NCI-H526 (cell line): ENCODE results near the gene BPIFB2.
"Not testable (repeated sequence)": the region's sequence is repeated elsewhere in the genome, so short reads cannot be mapped to it uniquely, and the experiment has no call there.

Source experiments
- DNase-seq, 2 experiments: peaks; one replicate each; lab custom pipeline; 2025; lab: John Stamatoyannopoulos, UW

The BPIFB2 gene

DNA sequence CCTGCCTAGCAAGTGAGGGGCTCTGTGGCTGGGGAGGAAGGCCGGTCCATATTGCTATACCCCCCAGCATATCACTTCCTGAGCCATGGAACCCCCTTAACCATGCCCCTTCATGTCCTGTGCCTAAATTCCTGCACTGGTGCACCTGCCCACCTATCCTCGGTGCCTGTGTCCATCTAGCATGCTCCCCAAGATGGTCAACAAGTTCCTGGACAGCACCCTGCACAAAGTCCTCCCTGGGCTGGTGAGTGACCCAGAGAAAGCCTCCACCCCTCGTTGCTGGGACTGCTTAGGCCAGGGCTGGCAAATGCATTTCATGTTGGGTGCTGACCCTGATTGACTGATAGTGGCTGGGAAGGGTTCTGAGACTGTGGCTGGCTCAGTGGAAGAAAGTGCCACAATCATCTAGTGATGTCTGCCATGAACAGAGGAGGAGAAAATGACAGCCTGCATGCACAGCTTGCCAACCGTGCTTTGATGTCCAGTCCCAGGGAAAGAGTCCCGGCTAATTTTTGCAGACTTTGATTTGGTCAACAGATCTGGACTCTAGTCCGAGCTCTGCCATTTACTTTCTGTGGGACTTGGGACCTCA, 27.5 kb downstream of the BPIFB2 start:
- no peak for DNase-seq

DNA sequence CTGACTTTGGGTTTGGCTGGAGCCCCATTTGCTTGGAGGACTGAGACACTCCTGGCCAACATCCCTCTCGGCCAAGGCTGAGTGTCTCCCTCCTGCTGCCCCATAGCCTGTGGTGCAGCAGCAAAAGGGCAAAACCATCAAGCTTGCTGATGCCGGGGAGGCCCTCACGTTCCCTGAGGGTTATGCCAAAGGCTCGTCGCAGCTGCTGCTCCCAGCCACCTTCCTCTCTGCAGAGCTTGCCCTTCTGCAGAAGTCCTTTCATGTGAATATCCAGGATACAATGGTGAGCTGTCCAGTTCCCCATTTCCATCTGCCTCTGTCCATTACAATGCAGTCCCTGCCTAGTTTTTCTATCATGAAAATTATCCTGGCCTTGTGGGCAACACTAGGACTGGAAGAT, 30.0 kb downstream of the BPIFB2 start:
- no peak for DNase-seq

DNA sequence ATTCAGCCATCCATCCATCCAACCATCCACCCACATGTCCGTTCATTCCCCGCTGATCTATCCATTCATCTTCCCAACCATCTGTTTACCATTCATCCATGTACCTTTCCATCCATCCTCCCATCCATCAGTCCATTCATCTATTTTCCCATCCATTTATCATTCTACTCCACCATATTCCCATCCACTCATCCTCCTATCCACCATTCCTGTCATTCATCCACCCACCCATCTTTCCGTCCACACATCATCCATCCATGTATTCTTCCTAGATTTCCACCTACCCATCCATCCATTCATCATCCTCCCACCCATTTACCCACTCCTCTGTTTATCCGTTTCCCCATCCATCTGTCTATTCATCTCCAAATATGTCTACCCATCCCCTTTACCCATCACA, 30.7 kb downstream of the BPIFB2 start:
- DNase-seq = no peak

DNA sequence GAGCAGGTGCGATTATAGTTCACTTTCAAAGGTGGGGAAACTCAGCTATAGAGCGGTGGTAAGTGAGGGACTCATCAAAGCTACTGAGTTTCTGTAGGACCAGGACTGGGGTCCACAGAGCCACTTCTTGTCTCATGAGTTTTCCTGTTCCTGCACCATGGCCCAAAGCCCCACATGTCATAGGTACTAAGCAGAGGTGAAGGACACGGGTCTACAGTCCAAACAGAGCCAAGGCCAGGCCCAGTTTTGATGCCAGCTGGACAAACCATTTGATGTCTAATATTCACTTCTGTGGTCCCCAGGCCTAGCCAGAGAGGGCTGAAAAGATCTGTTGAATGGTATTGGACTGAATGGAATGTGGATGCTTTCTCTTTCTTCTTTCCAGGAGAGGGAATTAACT, 34.9 kb downstream of the BPIFB2 start:
- DNase-seq = no peak

DNA sequence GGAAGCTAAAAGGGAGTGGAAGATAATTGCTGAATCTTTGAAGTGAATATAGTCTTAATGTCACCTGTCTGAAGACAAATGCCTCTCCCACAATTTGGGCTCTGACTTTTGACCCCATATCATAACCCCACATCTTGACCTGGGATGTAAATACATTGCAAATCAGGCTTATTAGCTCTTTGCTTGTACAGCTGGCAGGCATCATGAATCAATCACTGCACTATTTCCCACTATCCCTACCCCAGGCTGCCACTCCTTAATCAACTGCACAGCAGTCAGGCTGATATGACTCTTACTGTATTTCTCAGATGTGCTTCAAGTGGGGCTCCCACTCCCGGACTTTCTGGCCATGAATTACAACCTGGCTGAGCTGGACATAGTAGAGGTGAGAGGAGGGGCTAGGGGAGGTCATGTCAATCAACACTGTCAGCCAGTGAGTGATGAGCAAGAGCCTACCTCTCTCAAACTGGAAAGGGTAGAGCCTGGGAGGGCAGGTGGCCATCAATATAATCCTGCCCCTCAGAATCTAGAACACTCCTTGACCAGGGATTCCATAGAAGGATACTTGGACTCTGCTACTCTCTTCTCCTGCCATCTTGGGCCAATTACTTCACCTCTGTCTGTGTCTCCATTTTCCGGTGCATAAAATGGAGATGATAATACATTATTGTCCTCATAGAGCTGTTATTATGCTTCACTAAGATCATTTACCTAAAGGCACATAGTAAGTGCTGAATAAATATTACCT, 35.7 kb downstream of the BPIFB2 start:
- DNase-seq = no peak

DNA sequence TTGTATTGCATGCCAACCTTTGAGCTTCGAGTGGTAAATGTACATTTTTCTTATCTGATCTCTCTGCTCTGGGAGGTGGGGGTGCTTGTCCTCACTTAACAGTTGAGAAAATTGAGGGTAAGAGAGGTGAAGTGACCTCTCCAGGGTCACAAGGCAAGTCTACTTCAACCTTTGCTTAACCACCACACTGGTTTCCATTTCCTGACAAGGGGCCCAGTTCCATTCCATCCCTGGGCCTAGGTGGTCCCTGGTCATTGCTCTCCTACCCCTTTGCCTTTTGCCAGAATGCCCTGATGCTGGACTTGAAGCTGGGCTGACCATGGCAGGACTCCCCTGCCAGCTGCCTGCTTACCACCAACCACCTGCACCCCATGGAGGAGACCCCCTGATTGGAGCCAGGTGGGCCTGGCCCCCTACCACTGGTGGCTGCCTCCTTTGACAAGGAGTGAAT, 36.3 kb downstream of the BPIFB2 start:
- no peak for DNase-seq

DNA sequence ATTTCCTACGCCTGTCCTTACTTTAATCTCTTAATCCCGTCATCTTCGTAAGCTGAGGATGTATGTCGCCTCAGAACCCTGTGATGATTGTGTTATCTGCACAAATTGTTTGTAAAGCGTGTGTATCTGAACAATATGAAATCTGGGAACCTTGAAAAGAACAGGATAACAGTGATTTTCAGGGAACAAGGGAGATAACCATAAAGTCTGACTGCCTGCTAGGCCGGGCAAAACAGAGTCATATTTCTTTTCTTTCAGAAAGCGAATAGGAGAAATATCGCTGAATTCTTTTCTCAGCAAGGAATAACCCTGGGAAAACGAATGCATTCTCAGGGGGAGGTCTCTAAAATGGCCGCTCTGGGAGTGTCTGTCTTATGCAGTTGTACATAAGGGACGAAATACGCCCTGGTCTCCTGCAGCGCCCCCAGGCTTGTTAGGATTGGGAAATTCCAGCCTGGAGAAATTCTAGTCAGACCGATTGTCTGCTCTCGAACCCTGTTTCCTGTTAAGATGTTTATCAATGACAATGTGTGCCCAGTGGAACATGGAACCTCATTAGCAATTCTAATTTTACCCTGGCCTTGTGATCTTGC, 37.7 kb downstream of the BPIFB2 start:
- DNase-seq = not testable (repeated sequence)

DNA sequence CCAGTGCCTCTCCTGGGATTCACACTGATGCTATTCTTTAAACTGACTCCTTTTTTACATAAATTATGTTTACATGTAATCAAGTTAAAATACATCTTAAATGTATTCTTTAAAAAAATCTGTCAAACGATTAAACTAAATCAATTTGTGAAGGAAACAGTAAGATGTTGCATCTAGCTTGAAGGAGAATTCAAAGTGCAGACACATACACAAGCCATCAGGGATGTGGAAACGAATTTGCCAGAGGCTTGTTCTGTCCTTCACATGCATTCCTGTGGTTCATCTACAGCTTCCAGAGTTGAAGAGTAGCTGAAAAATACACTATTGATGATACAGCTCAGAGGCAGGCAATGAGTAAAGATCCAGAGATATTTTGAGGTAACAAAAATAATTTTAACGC, 38.9 kb downstream of the BPIFB2 start:
- DNase-seq = no peak

DNA sequence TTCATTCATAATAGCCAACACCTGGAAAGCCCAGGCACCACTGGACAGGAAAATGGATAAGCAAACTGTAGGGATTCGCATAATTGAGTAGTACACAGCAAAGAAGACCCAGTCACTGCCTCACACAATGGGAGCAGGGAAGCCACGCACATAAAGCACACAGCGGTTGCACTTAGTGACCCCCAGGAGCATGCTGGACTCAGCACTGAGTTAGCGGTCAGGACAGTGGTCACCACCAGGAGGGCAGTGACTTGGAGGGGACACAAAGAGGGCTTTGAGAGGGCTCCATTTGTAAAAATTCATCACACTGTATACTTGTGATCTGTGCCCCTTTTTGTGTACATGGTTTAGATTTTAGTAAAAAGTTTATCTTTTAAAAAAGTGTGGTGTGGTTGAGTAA, 43.8 kb downstream of the BPIFB2 start:
- peak; percentile 22 to 35 for DNase-seq

DNA sequence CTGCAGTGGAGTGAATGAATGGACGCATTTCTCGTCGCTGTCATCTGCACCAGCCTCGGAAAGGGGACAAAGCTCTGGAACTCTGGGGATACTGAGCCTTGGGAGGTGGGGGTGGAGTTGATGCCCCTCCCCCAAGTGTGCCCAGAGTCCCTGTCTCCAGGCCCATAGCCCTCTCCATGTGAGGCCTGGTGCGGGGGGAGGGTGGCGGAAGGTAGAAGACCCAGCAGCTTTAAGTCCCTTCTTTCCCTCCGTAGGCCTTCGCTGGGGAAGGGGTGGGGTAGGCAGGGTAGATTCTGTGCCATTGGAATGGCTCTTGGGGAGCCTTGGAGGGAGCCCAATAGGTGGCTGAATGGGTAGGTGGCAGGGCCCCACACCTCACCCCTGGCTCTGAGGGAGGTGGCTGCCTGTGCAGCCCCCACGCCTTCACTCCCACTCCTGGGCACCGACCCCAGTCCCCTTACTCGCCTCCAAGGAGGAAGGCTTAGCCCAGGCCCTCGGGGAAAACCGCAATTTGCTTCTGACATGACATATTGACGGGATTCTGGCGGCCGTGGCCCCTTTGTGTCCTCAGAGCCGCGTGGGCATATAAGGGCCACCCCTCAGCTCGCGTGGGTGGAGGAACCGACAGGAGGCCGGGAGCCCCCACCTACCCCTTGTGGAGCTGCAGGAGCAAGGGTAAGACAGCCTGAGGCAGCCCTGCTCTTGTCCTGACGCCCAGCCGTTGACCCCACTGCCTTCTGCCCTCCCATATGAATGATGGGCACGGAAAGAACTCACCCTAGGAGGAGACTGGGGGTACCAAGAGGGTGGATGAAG, 46.0 kb downstream of the BPIFB2 start, which contains the start of gene BPIFB3:
Gene BPIFB3, plus strand, starts transcription at position 613 of the 816 bp plus-strand sequence. CDS start 1,533 bp downstream, outside the sequence.
- no peak for DNase-seq

DNA sequence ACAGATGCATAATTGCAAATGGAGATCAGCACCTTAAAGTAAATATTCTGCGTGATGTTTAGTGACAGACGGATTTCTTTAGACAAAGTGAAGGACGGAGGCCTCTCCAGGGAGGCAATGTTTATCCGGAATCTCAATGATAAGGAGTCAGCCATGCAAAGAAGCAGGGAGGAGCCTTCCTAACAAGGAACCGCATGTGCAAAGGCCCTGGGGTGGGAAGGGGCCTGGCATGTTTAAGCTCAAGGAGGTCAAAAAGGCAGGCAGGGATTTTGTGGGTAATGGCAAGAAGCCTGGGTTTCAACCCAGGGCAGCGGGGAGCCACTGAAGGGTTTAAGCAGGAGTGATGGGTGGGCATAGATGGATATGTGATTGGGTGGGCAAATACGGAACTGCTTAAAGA, 46.9 kb downstream of the BPIFB2 start:
- DNase-seq = no peak

DNA sequence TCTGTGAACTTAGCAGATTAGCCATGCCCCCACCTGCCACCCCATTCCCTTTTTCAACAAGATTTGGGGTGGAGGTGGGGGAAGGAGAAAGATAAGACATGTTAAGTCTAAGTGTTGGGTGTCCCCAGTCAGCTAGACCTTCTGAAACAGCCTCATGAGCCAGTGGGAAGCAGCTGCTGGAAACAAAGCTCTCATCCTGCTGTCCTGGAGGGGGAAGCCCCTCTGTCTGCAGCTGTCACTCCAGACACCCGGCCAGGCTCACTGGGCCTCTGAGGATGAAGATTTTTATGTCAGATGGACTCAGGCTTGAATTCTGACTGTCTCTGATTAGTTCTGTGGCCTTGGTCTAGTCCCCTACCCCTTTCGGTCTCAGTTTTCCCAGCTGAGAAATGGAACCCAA, 47.3 kb downstream of the BPIFB2 start:
- DNase-seq = no peak

DNA sequence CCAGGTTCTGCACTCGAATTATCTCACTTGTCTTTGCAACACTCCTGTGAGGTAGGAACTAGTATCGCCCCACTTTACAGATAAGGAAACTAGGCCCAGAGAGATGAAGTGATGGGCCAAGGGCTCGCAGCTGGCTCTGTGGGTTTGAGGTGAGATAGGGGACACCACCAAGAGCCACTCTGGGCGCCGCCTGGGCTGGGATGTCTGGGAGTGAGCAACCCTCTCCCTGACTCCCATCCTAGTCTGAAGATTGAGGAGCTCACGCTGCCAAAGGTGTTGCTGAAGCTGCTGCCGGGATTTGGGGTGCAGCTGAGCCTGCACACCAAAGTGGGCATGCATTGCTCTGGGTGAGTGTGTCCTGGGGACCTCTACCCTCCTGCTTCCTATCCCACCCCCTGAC, 51.6 kb downstream of the BPIFB2 start:
- no peak for DNase-seq

DNA sequence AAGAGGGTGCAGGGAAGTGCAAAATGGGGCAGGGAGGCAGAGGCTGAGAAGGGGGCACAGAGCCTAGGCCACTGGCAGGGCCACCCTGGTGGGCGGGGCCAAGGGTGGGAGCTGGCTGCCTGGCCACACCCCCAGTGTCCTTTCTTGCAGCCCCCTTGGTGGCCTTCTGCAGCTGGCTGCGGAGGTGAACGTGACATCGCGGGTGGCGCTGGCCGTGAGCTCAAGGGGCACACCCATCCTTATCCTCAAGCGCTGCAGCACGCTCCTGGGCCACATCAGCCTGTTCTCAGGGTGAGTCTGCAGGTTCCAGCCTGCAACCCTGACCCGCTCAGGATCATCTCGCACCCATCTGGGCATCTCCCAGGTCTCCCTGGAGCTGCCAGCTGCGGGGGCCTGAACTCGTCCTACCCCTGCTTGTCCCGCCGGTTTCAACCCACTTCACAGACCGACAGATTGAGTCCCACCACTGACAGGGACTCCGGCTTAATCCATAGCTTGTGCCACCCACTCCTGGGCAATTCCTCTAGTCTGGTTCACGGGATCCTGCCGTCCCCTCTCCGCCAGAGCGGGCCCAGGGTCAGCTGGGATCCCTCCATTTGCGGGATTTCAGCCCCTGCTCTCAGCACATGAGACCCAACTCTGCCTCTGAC, 52.4 kb downstream of the BPIFB2 start:
- DNase-seq = no peak

DNA sequence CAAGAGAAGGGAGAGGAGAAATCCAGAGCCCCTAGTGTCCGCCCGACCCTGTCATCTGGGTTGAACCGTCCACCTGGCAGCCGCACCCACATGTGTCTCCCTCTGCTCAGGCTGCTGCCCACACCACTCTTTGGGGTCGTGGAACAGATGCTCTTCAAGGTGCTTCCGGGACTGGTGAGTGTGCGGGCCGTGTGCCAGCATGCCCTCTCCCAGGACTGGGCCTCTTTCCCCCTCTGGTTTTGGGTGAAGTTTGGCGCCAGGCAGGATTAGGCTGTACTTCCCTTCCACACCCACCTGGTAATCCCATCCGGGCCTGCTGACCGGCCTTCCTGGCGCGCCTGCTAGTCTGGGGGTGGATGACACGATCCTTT, 54.1 kb downstream of the BPIFB2 start:
- DNase-seq = no peak

DNA sequence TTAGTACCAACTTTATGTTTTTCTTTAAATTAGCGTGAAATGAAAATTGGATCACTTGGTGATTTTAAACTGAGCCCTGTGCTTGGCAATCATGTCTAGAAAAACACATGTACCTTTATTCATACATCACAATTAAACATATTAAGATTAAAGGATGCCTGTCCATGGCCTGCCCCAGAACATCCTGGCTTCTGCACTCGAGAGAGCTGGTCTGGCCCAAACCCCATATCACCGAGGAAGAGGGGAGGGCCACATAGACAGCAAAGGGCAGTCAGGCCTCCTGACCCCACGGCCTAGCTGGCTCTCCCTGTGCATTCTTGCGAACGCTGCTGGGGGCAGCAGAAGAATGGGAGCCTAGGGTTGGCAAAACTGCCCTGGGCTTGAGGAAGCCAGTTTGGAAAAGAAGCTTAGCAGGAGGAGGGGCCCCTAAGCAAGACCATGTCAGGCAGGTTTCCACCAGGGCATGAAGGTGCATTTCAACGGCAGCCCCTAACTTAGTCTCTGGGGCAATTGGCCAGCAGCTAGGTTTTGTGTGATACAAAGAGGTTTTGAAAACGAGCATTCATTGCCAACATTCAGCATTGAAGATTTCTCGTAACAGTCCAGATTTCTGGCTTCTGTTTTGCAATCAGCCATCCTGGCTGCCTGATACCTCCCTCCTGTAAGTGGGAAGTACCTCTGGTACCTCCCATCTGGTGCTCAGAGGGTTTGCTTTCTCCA, 54.8 kb downstream of the BPIFB2 start:
- DNase-seq = no peak

DNA sequence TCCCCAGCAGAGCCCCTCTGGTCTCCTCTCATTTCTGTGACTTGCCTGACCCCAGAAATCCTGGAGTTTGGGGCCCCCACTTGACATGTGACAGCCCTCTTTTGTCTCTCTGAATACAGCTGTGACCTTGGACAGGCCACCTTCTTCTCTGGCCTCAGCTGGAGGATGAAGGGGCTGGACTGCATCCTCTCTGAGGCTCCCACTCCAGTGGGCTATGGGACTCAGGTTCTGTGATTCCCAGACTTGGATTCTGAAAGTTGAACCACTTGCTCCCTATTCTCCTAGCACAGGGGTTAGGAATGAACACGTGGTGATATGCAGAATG, 55.3 kb downstream of the BPIFB2 start:
- DNase-seq = no peak

DNA sequence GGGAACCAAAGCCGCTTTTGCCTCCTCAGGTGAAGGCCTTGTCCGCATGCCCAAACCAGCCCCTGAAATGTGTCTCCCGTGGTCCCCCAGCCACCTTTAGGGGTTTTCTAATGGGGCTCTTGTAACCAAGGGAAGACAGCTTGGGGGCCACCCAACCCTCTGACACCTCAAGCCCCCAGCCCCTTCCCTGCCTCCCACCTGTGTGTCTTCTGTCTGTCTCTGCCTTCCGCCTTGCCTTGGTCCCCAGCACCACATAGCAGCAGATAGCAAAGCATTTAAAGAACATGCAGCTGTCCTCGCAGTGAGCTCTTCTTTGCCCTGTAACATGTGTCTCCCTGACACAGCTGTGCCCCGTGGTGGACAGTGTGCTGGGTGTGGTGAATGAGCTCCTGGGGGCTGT, 55.8 kb downstream of the BPIFB2 start:
- no peak for DNase-seq

DNA sequence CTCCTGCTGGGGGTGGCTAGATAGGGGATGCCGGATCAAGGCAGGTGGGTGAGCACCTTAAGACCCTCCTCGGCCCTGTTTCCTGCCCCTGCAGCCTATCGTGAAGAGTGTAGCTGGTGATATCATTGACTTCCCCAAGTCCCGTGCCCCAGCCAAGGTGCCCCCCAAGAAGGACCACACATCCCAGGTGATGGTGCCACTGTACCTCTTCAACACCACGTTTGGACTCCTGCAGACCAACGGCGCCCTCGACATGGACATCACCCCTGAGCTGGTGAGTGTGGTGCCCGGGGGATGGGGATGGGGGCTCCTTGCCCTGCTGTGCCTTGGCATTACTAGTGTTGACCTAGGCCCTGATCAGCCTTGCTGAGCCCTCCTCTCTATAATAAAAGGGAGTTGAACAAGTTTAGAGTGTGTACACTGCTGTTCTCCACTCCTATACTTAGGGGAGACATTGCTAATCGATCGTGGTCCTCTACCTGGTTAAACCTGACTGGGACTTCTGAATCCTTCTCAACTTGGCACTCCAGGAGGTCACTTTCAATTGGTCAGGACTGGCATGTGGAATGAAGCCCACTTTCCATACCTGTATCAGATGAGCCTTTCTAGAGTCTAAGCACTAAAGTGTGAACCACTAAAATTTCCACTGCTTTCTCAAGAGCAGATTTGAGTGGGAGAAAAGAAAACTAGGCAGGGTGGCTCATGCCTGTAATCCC, 57.2 kb downstream of the BPIFB2 start:
- DNase-seq = no peak

DNA sequence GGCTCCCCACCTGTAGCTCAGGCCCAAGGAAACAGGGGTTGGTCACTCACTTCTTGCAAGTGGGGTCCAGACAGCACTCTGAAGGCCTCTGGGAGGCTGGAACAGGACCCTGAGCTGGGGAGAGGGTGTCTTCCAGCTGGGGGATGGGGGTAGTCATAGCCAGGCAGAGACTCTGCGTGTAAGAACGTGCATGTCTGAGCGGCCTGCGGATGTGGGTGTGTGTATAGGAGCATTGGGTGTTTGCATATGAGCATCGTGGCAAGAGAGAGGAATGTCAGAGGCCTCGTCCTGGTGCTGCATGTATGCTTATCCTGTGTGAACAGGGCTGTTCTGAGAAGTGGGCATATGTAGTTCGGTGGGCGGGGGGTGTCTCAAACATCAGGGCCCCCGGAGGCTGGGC, 58.3 kb downstream of the BPIFB2 start:
- peak in 1 of 2 experiments; percentile 18 for DNase-seq

DNA sequence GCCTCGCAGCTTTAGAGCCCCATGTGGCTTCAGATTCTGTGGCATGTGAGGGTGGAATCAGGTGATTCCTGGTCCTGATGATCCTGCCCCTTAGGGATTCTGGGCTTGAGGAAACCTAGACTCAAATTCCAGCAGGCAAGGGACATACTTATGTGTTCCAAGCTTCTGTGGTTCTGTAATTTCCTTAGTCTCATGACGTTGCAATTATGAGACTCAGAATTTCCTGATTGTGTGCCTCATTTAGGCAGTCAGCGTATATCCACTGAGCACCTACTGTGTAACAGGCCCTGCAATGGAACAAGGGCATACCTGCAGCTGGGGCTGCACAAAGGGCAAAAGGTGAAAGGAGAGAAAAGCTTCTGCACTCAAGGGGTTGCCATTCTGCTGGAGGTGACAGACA, 60.3 kb downstream of the BPIFB2 start:
- DNase-seq = no peak
